ENCODE measurements around the gene ADCY6. TPM values are rescaled to one million over a fixed set of nuclear protein-coding genes. Genes with fewer than 3 reads are reported as not detected.

The ADCY6 gene
- total and polyA plus RNA-seq, 2 of the 4 experiments (the other 2 are of a cell fraction), result 18.5 to 34.4 TPM

DNA sequence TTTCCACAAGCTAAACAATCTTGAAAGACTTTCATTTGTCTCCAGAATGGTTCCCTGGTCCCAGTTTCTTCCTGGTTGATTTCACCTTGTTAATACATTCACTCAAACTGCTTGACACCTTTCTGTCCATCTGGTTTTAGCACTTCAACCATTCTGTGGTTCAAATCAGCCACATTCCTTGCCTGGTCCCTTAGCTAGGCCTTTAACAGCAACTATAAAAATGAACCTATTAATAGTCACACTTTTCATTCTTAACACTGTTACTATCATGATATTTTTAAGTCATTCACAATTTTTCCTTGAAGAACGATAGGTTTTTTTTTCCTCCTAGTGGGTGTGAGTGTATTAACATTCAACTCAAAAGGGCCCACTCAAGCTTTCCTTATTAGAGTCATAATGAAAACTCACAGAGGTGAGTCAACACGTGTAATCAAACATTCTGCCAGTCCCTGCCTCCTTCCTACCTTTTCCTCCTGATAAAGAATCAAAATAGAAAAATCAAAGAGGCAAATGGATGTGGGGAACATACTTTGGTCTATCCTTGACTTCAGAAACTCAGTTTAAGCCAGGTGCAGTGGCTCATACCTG lies 38.0 kb downstream of the ADCY6 start:
- Histone ChIP-seq H3K4ac (ENCODE audit: low read depth, low read length) (0 out of 2 replicates have a peak overlapping the region, but pooled peaks have one; percentile 13), H3K36me3 (ENCODE audit: control insufficient read depth, insufficient read depth, low read length) (no peaks in the 10 kb centered on the region), H2BK15ac (ENCODE audit: low read depth, low read length) (no peak overlapping the region), H3K9me3 (ENCODE audit: control insufficient read depth, insufficient read depth, low read length) (no peaks in the 10 kb centered on the region), H3K27ac (ENCODE audit: insufficient read depth, low read length) (no peak overlapping the region), H3K9me1 (ENCODE audit: insufficient read depth, low read length) (0 out of 2 replicates have a peak, but pooled peaks cover 4% of the 10 kb centered on the region), H3K9ac (ENCODE audit: low read depth, low read length) (no peak overlapping the region), H3K56ac (ENCODE audit: extremely low read depth, insufficient read depth, low read length) (no peak overlapping the region), H4K5ac (ENCODE audit: low read depth, low read length) (no peak overlapping the region), H4K91ac (ENCODE audit: insufficient read depth, low read depth, low read length) (no peak overlapping the region), H2AK9ac (replicated peaks; ENCODE audit: low read depth, low read length, poor library complexity) (no peak overlapping the region), H3K27me3 (ENCODE audit: control insufficient read depth, insufficient read depth, low read length) (peaks cover 4% of the 10 kb centered on the region), H3K4me1 (ENCODE audit: control insufficient read depth, insufficient read depth, low read length) (peaks cover 2% of the 10 kb centered on the region), H4K8ac (ENCODE audit: low read depth in 2 of 2, low read length in 2 of 2) (peak overlapping the region in 1 of 2 experiments; percentile 25; a peak in 1 of 4 replicates), H3K4me2 (ENCODE audit: low read depth, low read length) (no peak overlapping the region), H2AFZ (replicated peaks; ENCODE audit: low read length, poor library complexity) (no peak overlapping the region), H3K4me3 (ENCODE audit: insufficient read depth, low read depth, low read length) (no peak overlapping the region), H2AK5ac (ENCODE audit: low read depth, low read length) (peak overlapping the region; percentile 62; the same call in 1 of the 2 replicates), H2BK5ac (ENCODE audit: low read depth, low read length, poor library complexity, severe bottlenecking) (peak overlapping the region; percentile 27), H3K14ac (replicated peaks; ENCODE audit: low read depth, low read length) (peak overlapping the region; percentile 23; the same call in 1 of the 2 replicates), H2BK20ac (ENCODE audit: low read depth, low read length) (no peak overlapping the region), H2BK120ac (ENCODE audit: low read depth, low read length) (no peak overlapping the region), H3K18ac (ENCODE audit: low read depth, low read length) (no peak overlapping the region; the same call in 1 of the 2 replicates), H3K79me1 (ENCODE audit: low read depth in 1 of 2, low read length in 2 of 2) (no peaks in the 10 kb centered on the region), H3K23ac (ENCODE audit: low read depth, low read length) (peak overlapping the region; percentile 1), H4K20me1 (ENCODE audit: insufficient read depth, low read length) (no peaks in the 10 kb centered on the region)
- in situ Hi-C loops (cut with MboI; ENCODE audit: low sequenced_read_pairs) (loop anchor here (5.0 kb wide), 1 partner anchor 46 kb away; no protein-coding TSS in a partner anchor), dilution Hi-C loops (cut with HindIII; ENCODE audit: low sequenced_read_pairs, unreplicated experiment) (no loop called here), intact Hi-C loops (cut with micrococcal nuclease) (no loop called here)
- CTCF ChIA-PET, result interaction anchor here (0.7 to 1.0 kb wide), 2 partner anchors 38 to 63 kb away, joined by 3 read pairs; partner anchors contain the start of gene ADCY6
- no peak for TF ChIP-seq CHD1 (IDR thresholded peaks at IDR 0.05; ENCODE audit: low read depth, low read length)
- no peak for TF ChIP-seq CEBPB (IDR thresholded peaks at IDR 0.05; ENCODE audit: low read depth, low read length)
- no peak for TF ChIP-seq MAFK (IDR thresholded peaks at IDR 0.05; ENCODE audit: low read depth, low read length)
- no peak for TF ChIP-seq BHLHE40 (IDR thresholded peaks at IDR 0.05; ENCODE audit: low read depth, low read length)
- TF ChIP-seq, protein P1, sequence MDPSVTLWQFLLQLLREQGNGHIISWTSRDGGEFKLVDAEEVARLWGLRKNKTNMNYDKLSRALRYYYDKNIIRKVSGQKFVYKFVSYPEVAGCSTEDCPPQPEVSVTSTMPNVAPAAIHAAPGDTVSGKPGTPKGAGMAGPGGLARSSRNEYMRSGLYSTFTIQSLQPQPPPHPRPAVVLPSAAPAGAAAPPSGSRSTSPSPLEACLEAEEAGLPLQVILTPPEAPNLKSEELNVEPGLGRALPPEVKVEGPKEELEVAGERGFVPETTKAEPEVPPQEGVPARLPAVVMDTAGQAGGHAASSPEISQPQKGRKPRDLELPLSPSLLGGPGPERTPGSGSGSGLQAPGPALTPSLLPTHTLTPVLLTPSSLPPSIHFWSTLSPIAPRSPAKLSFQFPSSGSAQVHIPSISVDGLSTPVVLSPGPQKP (IDR thresholded peaks at IDR 0.05; ENCODE audit: borderline replicate concordance, low read depth, low read length), result no peak
- no peak for TF ChIP-seq RFX5 (IDR thresholded peaks at IDR 0.05; ENCODE audit: low read depth, low read length)
- TF ChIP-seq MXI1 (IDR thresholded peaks at IDR 0.05; ENCODE audit: borderline replicate concordance, low read depth, low read length), result no peak
- TF ChIP-seq, protein P2, sequence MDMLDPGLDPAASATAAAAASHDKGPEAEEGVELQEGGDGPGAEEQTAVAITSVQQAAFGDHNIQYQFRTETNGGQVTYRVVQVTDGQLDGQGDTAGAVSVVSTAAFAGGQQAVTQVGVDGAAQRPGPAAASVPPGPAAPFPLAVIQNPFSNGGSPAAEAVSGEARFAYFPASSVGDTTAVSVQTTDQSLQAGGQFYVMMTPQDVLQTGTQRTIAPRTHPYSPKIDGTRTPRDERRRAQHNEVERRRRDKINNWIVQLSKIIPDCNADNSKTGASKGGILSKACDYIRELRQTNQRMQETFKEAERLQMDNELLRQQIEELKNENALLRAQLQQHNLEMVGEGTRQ (IDR thresholded peaks at IDR 0.05; ENCODE audit: low read depth, low read length), result no peak
- no peak for TF ChIP-seq SMC3 (IDR thresholded peaks at IDR 0.05; ENCODE audit: low read depth, low read length)
- TF ChIP-seq RAD21 (IDR thresholded peaks at IDR 0.05; ENCODE audit: low read length), result no peak
- no peak for TF ChIP-seq NFE2L2 (IDR thresholded peaks at IDR 0.05; ENCODE audit: low read depth, low read length)
- no peak for TF ChIP-seq RCOR1 (IDR thresholded peaks at IDR 0.05; ENCODE audit: insufficient replicate concordance, low read length)
- POLR2A ChIA-PET (ENCODE audit: unreplicated experiment), result interaction anchor here (1.0 kb wide), 1 partner anchor 60 kb away, joined by 3 read pairs; no protein-coding TSS in a partner anchor
- no peak; the same call in 1 of the 2 replicates for ATAC-seq (ENCODE audit: low read depth)
- peak; percentile 44 for DNase-seq
- no CpG with 5 or more reads among the region's 2 CpGs for WGBS, 2 experiments (ENCODE audit: extremely low coverage in 2 of 2, insufficient read length in 1 of 2)
- BruUV-seq (replicated peaks), result no TSS peak

Data from IMR-90 (cell line).